Activated T-cell treated with anti-CD3 and anti-CD28 coated beads for 4 hours (primary cell): Measurements from ENCODE around the gene C1orf159.
A peak's percentile ranks its signal among the peaks of the same experiment; 100 is the strongest.

Experiments used
- DNase-seq: peaks from one replicate; pipeline ENCODE4 v3.0.0-alpha.2; 2020

Gene C1orf159

GRCh38 chr1:1130206-1131120 lies 14.6 kb upstream of the C1orf159 start:
- no peak for DNase-seq

- DNase-seq = no peak
These were observed 13.5 kb upstream of the C1orf159 start for GRCh38 chr1:1129381-1129821.

- DNase-seq = no peak
These were observed 12.7 kb upstream of the C1orf159 start for GRCh38 chr1:1128454-1129139.

- DNase-seq = no peak
These were observed 11.9 kb upstream of the C1orf159 start for GRCh38 chr1:1127551-1128451.

GRCh38 chr1:1125945-1126344 lies 10.1 kb upstream of the C1orf159 start:
- DNase-seq = no peak

GRCh38 chr1:1124786-1125642 lies 9.1 kb upstream of the C1orf159 start:
- no peak for DNase-seq

- no peak for DNase-seq
These were observed 8.6 kb upstream of the C1orf159 start for GRCh38 chr1:1124508-1124785.

- no peak for DNase-seq
These were observed 8.0 kb upstream of the C1orf159 start for GRCh38 chr1:1123581-1124507.

GRCh38 chr1:1122981-1123480 lies 7.1 kb upstream of the C1orf159 start:
- DNase-seq = no peak

GRCh38 chr1:1122078-1122811 lies 6.4 kb upstream of the C1orf159 start:
- peak; percentile 79 for DNase-seq

- DNase-seq = no peak
These were observed 5.8 kb upstream of the C1orf159 start for GRCh38 chr1:1121611-1122077.

- DNase-seq = no peak
These were observed 5.1 kb upstream of the C1orf159 start for GRCh38 chr1:1120866-1121591.

- no peak for DNase-seq
These were observed 4.2 kb upstream of the C1orf159 start for GRCh38 chr1:1120096-1120495.

GRCh38 chr1:1119272-1119890 lies 3.5 kb upstream of the C1orf159 start:
- no peak for DNase-seq

- no peak for DNase-seq
These were observed 3.0 kb upstream of the C1orf159 start for GRCh38 chr1:1118876-1119220.

GRCh38 chr1:1118011-1118875 lies 2.4 kb upstream of the C1orf159 start:
- no peak for DNase-seq

- DNase-seq = no peak
These were observed 1.6 kb upstream of the C1orf159 start for GRCh38 chr1:1117469-1117831.
